PC-9 (cell line): ENCODE results near the gene RBMS3. TPM values are rescaled to one million over a fixed set of nuclear protein-coding genes. Genes with fewer than 3 reads are reported as not detected.

Experiments used
- BruUV-seq: library from RNA; stranded (reverse); fragments of 400-500 nt; replicated peaks from 2 replicates; lab custom pipeline; 2021; lab: Mats Ljungman, UMichigan
- CTCF ChIA-PET: fragments of 300-600 bp; sonication (Branson Sonifier 250); formaldehyde crosslinking; loops from one replicate; lab custom pipeline; 2022; ENCODE audit warnings: antibody characterized with exemption; lab: Charles Lee
- POLR2A ChIA-PET: fragments of 300-600 bp; sonication (Branson Sonifier 250); formaldehyde crosslinking; loops from one replicate; lab custom pipeline; 2022; ENCODE audit warnings: antibody characterized with exemption; ENCODE audit not compliant: unreplicated experiment; lab: Charles Lee
- DNase-seq, 2 experiments: peaks; one replicate each; pipeline versions ENCODE4 v3.0.0 to v3.0.0-alpha.2; 2015 to 2022; ENCODE audit warnings: mixed read lengths in 1 of 2
- H2AFZ ChIP-seq: fragments of 200-600 bp; sonication (generic); 2 replicates; pipeline ENCODE4 v1.8.1; 2017; ENCODE audit warnings: antibody characterized with exemption
- H3F3A ChIP-seq: fragments of 200-600 bp; sonication (generic); 2 replicates; pipeline ENCODE4 v1.8.1; 2017; ENCODE audit warnings: antibody characterized with exemption, mild to moderate bottlenecking, low read depth; ENCODE audit not compliant: insufficient read depth
- H3K27ac ChIP-seq: fragments of 200-600 bp; sonication (generic); 2 replicates; pipeline ENCODE4 v1.6.1; 2016; ENCODE audit warnings: mixed run types
- H3K27me3 ChIP-seq: fragments of 200-600 bp; sonication (generic); 2 replicates; pipeline ENCODE4 v1.6.1; 2016; ENCODE audit warnings: low read depth, mixed run types; ENCODE audit not compliant: insufficient read depth
- H3K36me3 ChIP-seq: fragments of 200-600 bp; sonication (generic); 2 replicates; pipeline ENCODE4 v1.6.1; 2016; ENCODE audit warnings: low read depth, mixed run types
- H3K4me1 ChIP-seq: fragments of 200-600 bp; sonication (generic); replicated peaks from 2 replicates; pipeline ENCODE4 v1.6.1; 2016; ENCODE audit warnings: mixed run types; ENCODE audit not compliant: insufficient read depth
- H3K4me2 ChIP-seq: fragments of 200-600 bp; sonication (generic); 2 replicates; pipeline ENCODE4 v1.6.1; 2017; ENCODE audit warnings: mixed run types
- H3K4me3 ChIP-seq: fragments of 200-600 bp; sonication (generic); 2 replicates; pipeline ENCODE4 v1.6.1; 2016; ENCODE audit warnings: mixed run types
- H3K79me2 ChIP-seq: fragments of 200-600 bp; sonication (generic); 2 replicates; pipeline ENCODE4 v1.6.1; 2017; ENCODE audit warnings: low read depth, mixed run types
- H3K9me2 ChIP-seq: fragments of 200-600 bp; sonication (generic); 2 replicates; pipeline ENCODE4 v1.8.1; 2017; ENCODE audit warnings: mild to moderate bottlenecking; ENCODE audit not compliant: insufficient read depth
- H3K9me3 ChIP-seq: fragments of 200-600 bp; sonication (generic); 2 replicates; pipeline ENCODE4 v1.8.1; 2016; ENCODE audit warnings: low read depth; ENCODE audit not compliant: insufficient read depth
- H4K20me1 ChIP-seq: fragments of 200-600 bp; sonication (generic); 2 replicates; pipeline ENCODE4 v1.8.1; 2017; ENCODE audit not compliant: insufficient read depth
- CTCF ChIP-seq: fragments of 200-600 bp; sonication (generic); conservative IDR thresholded peaks from 2 replicates; pipeline ENCODE4 v1.6.1; 2017; ENCODE audit warnings: mixed run types, antibody characterized with exemption, mild to moderate bottlenecking, moderate library complexity
- EZH2 ChIP-seq: fragments of 200-600 bp; sonication (generic); IDR thresholded peaks from 2 replicates; pipeline ENCODE4 v1.8.0; 2017; ENCODE audit warnings: antibody characterized with exemption, low read depth
- intact Hi-C: fragments of 100-400 bp; cut with micrococcal nuclease; formaldehyde crosslinking; loops from one replicate; pipeline ENCODE4 v1.10.0; 2022; ENCODE audit not compliant: unreplicated experiment
- total RNA-seq: library from RNA; stranded (reverse); gene quantifications from 2 replicates; pipeline ENCODE4 v1.2.3, GENCODE V29; 2021

The RBMS3 gene
- total RNA-seq, 1 experiment from 2014 or later, result 3.5 TPM

DNA sequence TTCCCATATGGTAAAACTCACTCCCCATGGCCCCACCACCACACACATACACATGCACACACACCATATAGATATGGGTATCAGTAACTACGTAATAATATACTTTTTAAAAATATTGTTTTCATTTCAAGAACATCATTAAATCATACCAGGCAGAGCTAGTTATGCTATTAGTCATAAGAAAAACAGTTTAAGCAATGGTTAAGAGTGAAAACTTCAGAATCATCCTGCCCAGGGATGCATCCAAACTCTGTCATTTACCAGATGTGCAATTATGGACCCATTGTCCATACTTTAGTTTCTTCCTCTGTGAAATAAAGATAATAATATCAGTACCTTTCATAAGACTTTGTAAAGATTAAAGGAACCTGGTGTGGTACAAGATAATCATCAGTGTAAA is 608.3 kb downstream of the RBMS3 start:
- H2AFZ ChIP-seq, result no peak overlapping the region
- H3K27me3 ChIP-seq, result no peaks in the 10 kb centered on the region
- no peaks in the 10 kb centered on the region for H3K4me1 ChIP-seq
- no peak for TF ChIP-seq CTCF
- no peak for TF ChIP-seq EZH2
- no peaks in the 10 kb centered on the region for H3K79me2 ChIP-seq
- H3K4me3 ChIP-seq, result no peak overlapping the region
- ChIA-PET POLR2A (no interaction called here), CTCF (no interaction called here)
- no peaks in the 10 kb centered on the region for H4K20me1 ChIP-seq
- no peaks in the 10 kb centered on the region for H3K9me2 ChIP-seq
- H3K4me2 ChIP-seq, result no peak overlapping the region
- BruUV-seq, result no TSS peak
- no peak overlapping the region for H3K27ac ChIP-seq
- no peaks in the 10 kb centered on the region for H3F3A ChIP-seq
- DNase-seq, result no peak
- H3K36me3 ChIP-seq, result no peaks in the 10 kb centered on the region
- H3K9me3 ChIP-seq, result no peaks in the 10 kb centered on the region
- intact Hi-C loops, result no loop called here

- no peaks in the 10 kb centered on the region for H4K20me1 ChIP-seq
- no peak for DNase-seq
- H2AFZ ChIP-seq, result no peak overlapping the region
- ChIA-PET CTCF (interaction anchor here (0.6 kb wide), 1 partner anchor 576 kb away, joined by 5 read pairs; no protein-coding TSS in a partner anchor), POLR2A (interaction anchor here (0.6 kb wide), 1 partner anchor 356 kb away, joined by 3 read pairs; no protein-coding TSS in a partner anchor)
- TF ChIP-seq EZH2 (no peak), CTCF (no peak)
- H3K79me2 ChIP-seq, result no peaks in the 10 kb centered on the region
- BruUV-seq, result no TSS peak
- H3F3A ChIP-seq, result no peaks in the 10 kb centered on the region
- H3K4me2 ChIP-seq, result no peak overlapping the region
- H3K36me3 ChIP-seq, result no peaks in the 10 kb centered on the region
- H3K9me2 ChIP-seq, result no peaks in the 10 kb centered on the region
- intact Hi-C loops, result no loop called here
- H3K9me3 ChIP-seq, result no peaks in the 10 kb centered on the region
- no peak overlapping the region for H3K4me3 ChIP-seq
- no peaks in the 10 kb centered on the region for H3K4me1 ChIP-seq
- no peak overlapping the region for H3K27ac ChIP-seq
- no peaks in the 10 kb centered on the region for H3K27me3 ChIP-seq
Observed at GRCh38 chr3:29890801-29891200, 609.9 kb downstream of the RBMS3 start.

GRCh38 chr3:29892976-29893554 is 612.2 kb downstream of the RBMS3 start:
- ChIA-PET CTCF (no interaction called here), POLR2A (no interaction called here)
- no peak overlapping the region for H3K27ac ChIP-seq
- TF ChIP-seq CTCF (no peak), EZH2 (no peak)
- H3K4me2 ChIP-seq, result no peak overlapping the region
- no peaks in the 10 kb centered on the region for H4K20me1 ChIP-seq
- no peaks in the 10 kb centered on the region for H3K9me3 ChIP-seq
- no peak overlapping the region for H2AFZ ChIP-seq
- no peaks in the 10 kb centered on the region for H3K36me3 ChIP-seq
- no TSS peak for BruUV-seq
- no peaks in the 10 kb centered on the region for H3K27me3 ChIP-seq
- no peaks in the 10 kb centered on the region for H3K9me2 ChIP-seq
- no peaks in the 10 kb centered on the region for H3K4me1 ChIP-seq
- DNase-seq, result no peak
- H3K4me3 ChIP-seq, result no peak overlapping the region
- no peaks in the 10 kb centered on the region for H3K79me2 ChIP-seq
- no peaks in the 10 kb centered on the region for H3F3A ChIP-seq
- intact Hi-C loops, result no loop called here
